ENCODE results near the gene KCNK1.

KCNK1 gene

DNA sequence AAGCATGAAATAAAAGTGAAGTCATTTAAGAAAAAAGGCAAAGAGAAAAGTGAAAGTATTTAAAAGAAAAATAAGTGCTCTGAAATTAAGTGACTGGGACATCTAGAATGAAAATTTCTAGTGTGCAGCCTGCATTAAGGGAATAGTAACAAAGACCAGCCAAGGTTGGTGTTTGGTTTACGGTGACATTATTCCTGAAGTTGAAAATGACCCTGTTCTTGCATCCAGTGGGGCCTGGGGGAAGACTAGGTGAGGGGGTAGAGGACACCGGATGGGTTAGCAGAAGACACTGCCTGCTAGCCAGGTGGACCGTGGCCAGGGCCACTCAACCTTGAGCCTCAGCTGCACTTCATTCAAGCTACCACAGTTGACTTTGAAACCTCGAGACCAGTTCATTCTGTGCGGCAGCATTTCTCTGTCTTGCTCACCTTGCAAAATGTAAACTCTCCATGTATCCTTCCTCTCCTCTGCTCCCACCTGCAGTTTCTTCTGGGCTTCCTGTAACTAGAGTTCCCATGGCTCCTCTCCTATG is 14.3 kb upstream of the KCNK1 start:
- DNase-seq (ENCODE audit: low read depth), result no peak
- H3K4me3 ChIP-seq (ENCODE audit: low read depth, low read length), result no peak overlapping the region
- TF ChIP-seq POLR2A (IDR thresholded peaks at IDR 0.05; ENCODE audit: extremely low read depth, insufficient read length) (no peak), MYC (IDR thresholded peaks at IDR 0.05; ENCODE audit: low read depth, low read length) (no peak), MAX (IDR thresholded peaks at IDR 0.05; ENCODE audit: low read depth, low read length) (no peak)
- TF ChIP-seq, protein P1, sequence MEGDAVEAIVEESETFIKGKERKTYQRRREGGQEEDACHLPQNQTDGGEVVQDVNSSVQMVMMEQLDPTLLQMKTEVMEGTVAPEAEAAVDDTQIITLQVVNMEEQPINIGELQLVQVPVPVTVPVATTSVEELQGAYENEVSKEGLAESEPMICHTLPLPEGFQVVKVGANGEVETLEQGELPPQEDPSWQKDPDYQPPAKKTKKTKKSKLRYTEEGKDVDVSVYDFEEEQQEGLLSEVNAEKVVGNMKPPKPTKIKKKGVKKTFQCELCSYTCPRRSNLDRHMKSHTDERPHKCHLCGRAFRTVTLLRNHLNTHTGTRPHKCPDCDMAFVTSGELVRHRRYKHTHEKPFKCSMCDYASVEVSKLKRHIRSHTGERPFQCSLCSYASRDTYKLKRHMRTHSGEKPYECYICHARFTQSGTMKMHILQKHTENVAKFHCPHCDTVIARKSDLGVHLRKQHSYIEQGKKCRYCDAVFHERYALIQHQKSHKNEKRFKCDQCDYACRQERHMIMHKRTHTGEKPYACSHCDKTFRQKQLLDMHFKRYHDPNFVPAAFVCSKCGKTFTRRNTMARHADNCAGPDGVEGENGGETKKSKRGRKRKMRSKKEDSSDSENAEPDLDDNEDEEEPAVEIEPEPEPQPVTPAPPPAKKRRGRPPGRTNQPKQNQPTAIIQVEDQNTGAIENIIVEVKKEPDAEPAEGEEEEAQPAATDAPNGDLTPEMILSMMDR (IDR thresholded peaks at IDR 0.05; ENCODE audit: low read depth, low read length), result no peak

DNA sequence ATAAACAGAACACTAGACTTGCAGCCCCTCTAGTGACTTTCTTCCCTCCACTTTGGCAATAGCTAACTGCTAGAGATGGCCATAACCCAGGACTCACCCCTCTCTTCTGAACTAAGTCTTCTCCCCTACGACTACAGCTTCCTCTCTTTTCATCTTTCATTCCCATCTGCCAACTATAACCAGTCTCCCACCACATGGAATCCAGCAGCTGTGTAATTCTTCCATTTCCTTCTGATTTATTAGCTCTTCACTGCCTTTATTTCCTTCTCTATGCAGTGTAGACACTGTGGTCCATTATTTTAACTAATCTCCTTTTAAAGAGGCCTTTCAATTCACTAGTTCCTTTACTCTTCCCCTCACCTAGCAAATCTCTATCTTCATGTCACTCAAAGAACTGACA is 13.4 kb upstream of the KCNK1 start:
- H3K4me3 ChIP-seq (ENCODE audit: low read depth, low read length), result no peak overlapping the region
- DNase-seq (ENCODE audit: low read depth), result no peak
- TF ChIP-seq MAX (IDR thresholded peaks at IDR 0.05; ENCODE audit: low read depth, low read length) (no peak), POLR2A (IDR thresholded peaks at IDR 0.05; ENCODE audit: extremely low read depth, insufficient read length) (no peak), MYC (IDR thresholded peaks at IDR 0.05; ENCODE audit: low read depth, low read length) (no peak)
- TF ChIP-seq, protein P1 (IDR thresholded peaks at IDR 0.05; ENCODE audit: low read depth, low read length), result no peak

DNA sequence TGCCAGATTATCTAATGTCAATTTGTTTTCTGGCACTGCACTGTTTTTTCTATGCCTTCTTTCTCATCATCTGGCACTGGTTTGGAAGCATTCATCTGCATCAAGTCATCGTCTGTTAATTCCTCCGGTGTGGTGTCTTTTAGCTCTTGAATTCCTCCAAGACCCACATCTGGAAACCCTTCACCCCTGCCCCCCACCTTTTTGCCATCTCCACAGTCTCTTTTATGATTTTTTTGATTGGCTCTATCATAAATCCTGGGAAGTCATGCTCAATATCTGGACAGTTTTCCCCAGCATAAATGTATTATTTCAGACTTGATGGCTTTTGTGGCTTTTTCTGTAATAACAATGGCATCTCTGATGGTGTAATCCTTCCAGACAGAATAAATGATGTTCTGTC is 10.4 kb upstream of the KCNK1 start:
- no peak for TF ChIP-seq POLR2A (IDR thresholded peaks at IDR 0.05; ENCODE audit: extremely low read depth, insufficient read length)
- H3K4me3 ChIP-seq (ENCODE audit: low read depth, low read length), result no peak overlapping the region
- no peak for DNase-seq (ENCODE audit: low read depth)

GRCh38 chr1:233605205-233605604 is 8.7 kb upstream of the KCNK1 start:
- no peak for DNase-seq (ENCODE audit: low read depth)
- TF ChIP-seq MAX (IDR thresholded peaks at IDR 0.05; ENCODE audit: low read depth, low read length) (no peak), POLR2A (IDR thresholded peaks at IDR 0.05; ENCODE audit: extremely low read depth, insufficient read length) (no peak), MYC (IDR thresholded peaks at IDR 0.05; ENCODE audit: low read depth, low read length) (no peak)
- TF ChIP-seq, protein P1 (IDR thresholded peaks at IDR 0.05; ENCODE audit: low read depth, low read length), result no peak
- no peak overlapping the region for H3K4me3 ChIP-seq (ENCODE audit: low read depth, low read length)

DNA sequence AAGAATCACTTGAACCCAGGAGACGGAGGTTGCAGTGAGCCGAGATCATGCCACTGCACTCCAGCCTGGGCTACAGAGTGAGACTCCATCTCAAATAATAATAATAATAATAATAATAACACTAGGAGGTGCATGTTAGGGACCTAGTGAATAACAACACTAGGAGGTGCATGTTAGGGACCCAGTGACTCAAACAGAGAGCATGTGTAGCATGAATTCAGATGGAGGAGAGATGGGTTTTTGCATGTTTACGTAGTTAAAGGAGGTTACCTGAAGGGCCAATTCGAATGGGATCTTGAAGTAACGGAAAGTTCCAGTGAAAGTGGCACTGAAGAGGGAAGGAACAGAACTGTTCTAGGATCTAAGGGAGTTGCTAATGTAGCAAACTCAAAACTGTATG is 7.1 kb upstream of the KCNK1 start:
- no peak overlapping the region for H3K4me3 ChIP-seq (ENCODE audit: low read depth, low read length)
- TF ChIP-seq, protein P1 (IDR thresholded peaks at IDR 0.05; ENCODE audit: low read depth, low read length), result no peak
- no peak for TF ChIP-seq MYC (IDR thresholded peaks at IDR 0.05; ENCODE audit: low read depth, low read length)
- DNase-seq (ENCODE audit: low read depth), result no peak

DNA sequence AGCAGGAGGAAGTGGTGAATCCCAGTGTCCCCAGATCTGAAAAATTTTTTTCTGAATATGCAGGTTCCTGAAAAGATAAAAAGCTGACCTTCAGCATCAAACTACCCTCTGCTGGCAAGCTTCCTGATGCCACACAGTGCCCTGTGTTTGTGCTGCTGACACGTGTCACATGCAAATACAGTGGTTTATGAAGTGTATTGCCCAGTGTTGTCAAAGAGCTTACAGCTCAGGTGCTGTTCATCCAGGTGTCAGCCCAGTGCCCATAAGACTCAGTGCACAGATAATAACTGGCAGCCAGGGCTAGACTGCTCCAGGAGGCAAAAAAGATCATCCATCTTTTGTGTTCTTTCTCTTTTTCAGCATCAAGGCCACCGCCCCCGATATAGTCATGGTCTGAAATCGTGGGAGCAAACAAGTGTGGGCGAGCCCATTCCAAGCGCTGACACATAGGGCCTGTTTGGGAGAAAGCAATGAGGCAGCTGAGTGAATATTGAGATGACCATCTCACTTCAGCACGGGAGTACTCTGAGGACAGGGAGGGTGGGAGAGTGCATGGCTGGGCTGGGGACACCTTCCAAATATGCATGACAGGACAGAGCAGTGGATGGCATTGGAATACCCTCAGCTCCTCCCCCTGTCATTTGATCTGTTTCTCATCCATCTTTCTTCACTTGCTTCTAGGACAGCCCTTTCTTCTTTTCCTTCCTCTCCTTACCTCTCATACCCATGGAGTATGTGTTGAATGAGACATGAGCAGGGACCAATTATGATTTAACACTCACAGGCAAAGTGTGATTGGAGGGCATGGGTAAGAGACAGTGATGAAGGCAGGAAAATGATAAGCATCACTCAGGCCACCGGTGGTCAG is 6.4 kb upstream of the KCNK1 start:
- DNase-seq (ENCODE audit: low read depth), result no peak
- no peak for TF ChIP-seq POLR2A (IDR thresholded peaks at IDR 0.05; ENCODE audit: extremely low read depth, insufficient read length)
- TF ChIP-seq, protein P1 (IDR thresholded peaks at IDR 0.05; ENCODE audit: low read depth, low read length), result no peak
- no peak for TF ChIP-seq MYC (IDR thresholded peaks at IDR 0.05; ENCODE audit: low read depth, low read length)
- TF ChIP-seq MAX (IDR thresholded peaks at IDR 0.05; ENCODE audit: low read depth, low read length), result no peak
- H3K4me3 ChIP-seq (ENCODE audit: low read depth, low read length), result no peak overlapping the region
